Stimulated activated CD8-positive, alpha-beta memory T cell treated with anti-CD3 and anti-CD28 coated beads, Interleukin-15, amount 100 ng/mL, for 48 hours (primary cell): ENCODE results near the gene ADGRG1.

Experiments
- DNase-seq, 2 donors: peaks; one replicate each; pipeline ENCODE4 v3.0.0-alpha.2; 2020; ENCODE audit warnings: low read depth in 2 of 2

The ADGRG1 gene

DNA sequence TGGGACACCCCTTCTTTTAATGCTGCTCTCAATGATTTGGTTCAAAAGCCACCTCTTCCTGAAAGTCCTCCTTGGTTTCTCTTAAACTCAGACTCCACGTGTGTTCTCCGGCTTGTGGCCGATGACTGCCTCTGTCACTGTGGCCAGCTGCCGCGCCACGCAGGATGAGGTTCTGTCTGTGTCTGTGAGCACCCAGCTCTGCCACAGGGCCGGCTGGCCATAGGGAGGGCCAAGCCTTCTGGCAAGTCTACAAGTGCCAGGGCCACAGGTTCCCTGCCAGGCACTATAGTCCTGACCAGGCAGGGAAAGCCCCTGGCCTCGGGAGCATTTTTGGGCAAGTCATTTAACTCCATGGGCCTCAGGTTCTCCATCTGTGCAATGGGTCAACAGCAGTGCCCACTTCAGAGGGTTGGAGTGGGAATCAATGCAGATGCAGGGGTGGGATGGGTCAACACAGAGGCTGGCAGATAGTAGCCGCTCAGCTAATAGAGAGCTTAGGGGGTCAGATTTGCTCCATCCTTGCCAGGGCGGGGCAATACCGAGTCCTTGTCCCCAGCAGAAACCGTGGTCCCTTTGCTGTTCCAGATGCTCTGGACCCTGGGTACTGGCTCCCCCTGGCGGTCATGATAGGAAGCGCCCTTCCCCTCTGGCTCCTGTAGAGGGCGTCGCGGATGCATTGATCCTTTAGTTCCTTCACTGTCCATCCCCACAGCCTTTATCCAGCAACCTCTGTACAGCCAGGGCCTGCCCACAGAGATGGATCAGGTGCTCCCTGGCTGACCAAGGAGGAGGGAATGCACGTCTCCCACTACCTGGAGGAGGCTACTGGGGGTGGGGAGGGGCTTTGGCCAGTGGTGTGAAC is 20.4 kb downstream of the ADGRG1 start:
- DNase-seq, result peak; percentile 70 to 74

- no peak for DNase-seq
Measured at GRCh38 chr16:57649443-57649751, 21.0 kb downstream of the ADGRG1 start.

- no peak for DNase-seq
Measured at GRCh38 chr16:57649846-57650245, 21.4 kb downstream of the ADGRG1 start.

DNA sequence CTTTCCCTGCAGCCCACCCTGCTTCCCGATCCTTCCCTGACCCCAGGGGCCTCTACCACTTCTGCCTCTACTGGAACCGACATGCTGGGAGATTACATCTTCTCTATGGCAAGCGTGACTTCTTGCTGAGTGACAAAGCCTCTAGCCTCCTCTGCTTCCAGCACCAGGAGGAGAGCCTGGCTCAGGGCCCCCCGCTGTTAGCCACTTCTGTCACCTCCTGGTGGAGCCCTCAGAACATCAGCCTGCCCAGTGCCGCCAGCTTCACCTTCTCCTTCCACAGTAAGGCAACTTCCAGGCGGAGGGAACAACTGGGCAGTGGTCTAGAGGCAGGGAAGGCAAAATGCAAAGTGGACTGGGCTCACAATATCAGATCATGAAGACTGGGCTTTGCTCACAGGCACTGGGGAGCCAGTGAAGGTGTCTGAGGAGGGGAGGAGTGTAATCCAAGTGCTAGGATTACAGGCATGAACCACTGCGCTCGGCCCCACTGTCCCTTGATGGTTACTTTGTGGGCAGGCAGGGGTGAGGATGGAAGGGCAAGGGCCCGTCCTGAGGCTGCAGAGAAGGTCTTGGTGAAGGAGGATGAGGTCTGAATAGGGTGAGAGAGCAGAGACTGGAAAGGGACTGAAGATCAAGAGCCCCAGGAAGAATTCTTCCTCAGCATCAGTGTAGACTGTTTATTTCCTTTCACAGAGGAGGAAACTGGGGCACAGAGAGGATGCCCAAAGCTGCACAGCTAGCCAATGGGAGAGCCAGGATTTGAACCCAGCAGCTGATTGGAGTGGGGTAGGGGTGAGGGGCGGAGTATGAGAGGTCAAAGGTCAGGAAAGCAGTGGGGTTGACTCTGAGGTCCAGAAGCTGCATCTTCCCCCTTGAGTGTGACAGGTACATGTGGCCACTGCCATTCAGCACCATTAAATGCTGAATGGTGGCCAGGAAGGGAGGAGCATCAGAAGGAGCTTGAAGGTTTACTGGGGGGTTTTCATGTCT is 23.2 kb downstream of the ADGRG1 start:
- DNase-seq, result no peak

DNA sequence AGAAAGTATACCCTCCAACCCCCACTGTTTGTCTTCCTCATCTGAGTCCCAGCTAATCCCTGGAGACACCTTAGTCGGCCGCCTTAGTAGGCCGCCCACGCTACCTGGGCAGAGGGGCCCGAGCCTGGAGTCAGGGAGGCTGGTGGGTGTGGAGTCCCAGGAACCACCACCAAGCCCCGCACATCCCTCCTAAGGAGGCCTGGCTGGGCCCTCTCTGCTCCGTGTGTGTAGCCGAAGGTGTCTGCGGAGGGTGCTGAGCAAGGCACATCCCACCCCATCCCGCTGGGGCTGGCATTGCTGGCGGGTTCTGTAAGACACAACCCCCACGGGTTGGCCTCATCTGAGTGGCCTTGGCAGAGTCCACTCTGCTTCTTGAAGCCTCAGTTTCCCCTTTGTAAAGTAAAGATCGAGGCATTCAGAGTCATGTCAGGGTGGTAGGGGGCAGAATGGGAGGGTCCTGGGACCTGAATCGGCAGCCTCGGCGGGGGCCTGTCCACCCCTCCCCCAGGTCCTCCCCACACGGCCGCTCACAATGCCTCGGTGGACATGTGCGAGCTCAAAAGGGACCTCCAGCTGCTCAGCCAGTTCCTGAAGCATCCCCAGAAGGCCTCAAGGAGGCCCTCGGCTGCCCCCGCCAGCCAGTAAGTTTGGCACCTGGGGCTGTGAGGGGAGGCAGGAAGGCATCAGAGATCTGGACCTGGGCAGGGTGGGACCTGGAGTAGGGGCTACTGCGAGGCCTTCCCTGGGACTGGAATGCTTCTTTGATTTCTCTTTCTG is 24.5 kb downstream of the ADGRG1 start:
- DNase-seq, result no peak

- no peak for DNase-seq
Measured at GRCh38 chr16:57653936-57654335, 25.5 kb downstream of the ADGRG1 start.

GRCh38 chr16:57656342-57656955 is 28.0 kb downstream of the ADGRG1 start:
- no peak for DNase-seq

- DNase-seq, result no peak
Measured at GRCh38 chr16:57657228-57657627, 28.8 kb downstream of the ADGRG1 start.

DNA sequence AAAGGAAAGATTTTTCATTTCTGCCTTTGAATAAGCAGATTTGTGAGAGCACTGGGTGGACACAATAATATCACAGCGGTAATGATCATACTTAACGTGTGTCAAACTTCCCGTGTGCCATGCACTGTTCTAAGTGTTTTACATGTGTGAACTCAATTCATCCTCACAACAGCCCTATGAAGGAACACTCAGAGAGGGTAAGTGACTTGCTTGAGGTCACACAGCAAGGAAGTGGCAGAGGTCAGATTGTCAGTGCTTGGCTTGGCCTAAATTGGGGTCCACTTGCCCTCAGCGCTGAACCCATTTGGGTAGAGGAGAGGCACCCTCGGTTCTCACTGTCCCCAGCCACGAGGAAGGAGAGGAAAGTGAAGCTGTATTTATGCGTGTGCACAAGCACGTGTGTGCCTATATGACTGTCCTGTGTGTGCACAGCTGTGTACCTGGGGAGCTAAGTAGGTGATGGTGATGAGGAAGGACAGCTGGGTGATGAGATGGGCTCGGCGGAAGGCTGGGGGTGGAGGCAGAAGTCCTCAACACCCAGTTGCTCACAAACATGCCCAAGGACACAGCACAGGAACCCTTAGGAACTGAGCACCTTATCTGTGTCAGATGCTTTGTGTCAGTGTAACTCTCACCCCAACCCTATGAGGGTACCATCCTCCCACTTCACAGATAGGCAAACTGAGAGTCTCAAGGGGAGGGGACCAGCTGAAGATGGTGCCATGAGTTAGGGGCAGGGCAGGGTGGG is 29.9 kb downstream of the ADGRG1 start:
- no peak for DNase-seq

GRCh38 chr16:57658878-57659674 is 30.6 kb downstream of the ADGRG1 start:
- DNase-seq, result no peak

DNA sequence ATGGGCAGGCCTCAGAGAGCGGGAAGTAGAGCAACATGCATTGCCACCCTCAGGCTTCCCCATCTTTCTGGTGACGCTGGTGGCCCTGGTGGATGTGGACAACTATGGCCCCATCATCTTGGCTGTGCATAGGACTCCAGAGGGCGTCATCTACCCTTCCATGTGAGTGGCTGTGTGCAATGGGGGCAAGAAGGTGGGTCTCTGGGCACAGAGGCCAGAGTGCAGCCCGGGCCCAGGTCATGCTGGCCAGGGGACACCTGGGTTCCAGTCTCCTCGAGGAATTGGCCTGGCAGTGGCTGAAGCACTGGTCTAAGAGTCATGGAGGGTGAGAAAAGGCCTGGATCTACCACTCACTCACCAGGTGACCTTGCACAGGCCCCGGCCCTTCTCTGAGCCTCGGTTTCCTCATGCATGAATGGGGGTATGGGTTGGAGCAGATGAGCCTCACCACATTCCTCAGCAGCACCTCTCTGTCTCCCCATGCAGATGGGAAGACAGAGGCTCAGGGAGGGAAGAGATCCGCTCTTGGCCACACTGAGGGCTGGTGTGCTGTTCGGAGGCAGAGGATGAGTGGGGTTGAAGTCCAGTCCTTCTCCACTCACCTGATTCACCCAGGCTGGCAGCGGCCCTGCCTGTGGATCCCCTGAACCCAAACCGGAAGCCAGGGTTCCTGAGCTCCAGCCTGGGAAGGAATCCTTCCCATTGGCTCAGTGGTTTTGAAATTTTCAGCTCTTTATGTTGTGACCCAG is 32.5 kb downstream of the ADGRG1 start:
- no peak for DNase-seq

DNA sequence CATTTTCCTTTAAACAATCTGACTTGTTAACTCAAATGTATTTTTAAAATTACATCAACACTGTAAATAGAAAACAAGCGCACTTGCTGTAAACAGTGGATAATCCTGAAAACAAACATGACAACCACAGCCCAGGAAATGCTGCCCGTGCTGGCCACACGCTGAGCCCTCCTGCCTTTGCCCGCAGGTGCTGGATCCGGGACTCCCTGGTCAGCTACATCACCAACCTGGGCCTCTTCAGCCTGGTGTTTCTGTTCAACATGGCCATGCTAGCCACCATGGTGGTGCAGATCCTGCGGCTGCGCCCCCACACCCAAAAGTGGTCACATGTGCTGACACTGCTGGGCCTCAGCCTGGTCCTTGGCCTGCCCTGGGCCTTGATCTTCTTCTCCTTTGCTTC is 33.1 kb downstream of the ADGRG1 start:
- DNase-seq, result no peak

DNA sequence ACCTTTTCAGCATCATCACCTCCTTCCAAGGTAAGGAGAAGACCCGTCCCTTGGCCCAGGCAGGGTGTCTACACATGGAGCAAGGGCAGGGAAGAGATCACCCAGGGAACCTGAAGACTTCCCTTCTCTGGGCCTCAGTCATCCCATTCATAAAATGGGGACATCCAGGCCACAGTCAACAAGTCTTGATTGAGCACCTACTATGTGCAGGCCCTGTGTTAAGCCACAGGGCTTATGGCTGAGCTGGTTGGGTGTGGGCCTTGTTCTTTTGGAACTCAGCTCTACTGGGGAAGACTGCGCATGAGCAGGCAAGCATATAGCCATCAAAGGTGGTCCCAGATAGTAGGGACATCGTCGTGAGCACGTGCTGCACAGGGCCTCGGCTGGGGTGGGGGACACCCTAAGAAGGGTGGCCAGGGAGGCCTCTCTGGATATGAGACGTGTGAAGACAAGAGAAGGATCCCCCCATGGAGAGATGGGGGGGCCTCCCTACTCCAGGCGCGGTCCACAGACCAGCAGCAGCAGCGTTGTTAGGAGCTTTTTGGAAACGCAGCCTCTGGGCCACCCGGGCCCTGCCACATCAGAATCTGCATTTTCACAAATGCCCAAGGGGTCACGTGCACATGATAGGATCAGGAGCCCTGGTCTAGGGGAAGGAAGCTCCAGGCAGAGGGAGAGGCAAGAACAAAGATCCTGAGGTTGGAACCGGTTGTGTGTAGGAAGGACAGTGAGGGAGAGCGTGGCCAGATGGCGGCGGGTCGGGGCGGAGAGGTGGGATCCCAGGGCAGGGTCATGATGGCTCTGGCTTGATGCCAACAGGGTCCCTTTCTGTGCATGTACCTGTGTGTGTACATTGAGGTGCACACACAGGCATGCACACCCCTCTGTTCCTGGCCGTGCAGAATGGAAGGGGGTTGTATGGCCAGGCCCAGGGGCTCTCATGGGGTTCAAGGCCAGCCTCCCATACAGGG is 33.8 kb downstream of the ADGRG1 start:
- DNase-seq, result no peak

GRCh38 chr16:57663436-57663835 is 35.0 kb downstream of the ADGRG1 start:
- no peak for DNase-seq

DNA sequence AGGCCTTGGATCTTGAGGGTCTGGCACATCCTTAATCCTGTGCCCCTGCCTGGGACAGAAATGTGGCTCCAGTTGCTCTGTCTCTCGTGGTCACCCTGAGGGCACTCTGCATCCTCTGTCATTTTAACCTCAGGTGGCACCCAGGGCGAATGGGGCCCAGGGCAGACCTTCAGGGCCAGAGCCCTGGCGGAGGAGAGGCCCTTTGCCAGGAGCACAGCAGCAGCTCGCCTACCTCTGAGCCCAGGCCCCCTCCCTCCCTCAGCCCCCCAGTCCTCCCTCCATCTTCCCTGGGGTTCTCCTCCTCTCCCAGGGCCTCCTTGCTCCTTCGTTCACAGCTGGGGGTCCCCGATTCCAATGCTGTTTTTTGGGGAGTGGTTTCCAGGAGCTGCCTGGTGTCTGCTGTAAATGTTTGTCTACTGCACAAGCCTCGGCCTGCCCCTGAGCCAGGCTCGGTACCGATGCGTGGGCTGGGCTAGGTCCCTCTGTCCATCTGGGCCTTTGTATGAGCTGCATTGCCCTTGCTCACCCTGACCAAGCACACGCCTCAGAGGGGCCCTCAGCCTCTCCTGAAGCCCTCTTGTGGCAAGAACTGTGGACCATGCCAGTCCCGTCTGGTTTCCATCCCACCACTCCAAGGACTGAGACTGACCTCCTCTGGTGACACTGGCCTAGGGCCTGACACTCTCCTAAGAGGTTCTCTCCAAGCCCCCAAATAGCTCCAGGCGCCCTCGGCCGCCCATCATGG is 35.7 kb downstream of the ADGRG1 start:
- DNase-seq, result no peak

DNA sequence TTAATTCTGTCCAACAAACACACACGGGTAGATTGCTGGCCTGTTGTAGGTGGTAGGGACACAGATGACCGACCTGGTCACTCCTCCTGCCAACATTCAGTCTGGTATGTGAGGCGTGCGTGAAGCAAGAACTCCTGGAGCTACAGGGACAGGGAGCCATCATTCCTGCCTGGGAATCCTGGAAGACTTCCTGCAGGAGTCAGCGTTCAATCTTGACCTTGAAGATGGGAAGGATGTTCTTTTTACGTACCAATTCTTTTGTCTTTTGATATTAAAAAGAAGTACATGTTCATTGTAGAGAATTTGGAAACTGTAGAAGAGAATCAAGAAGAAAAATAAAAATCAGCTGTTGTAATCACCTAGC is 36.2 kb downstream of the ADGRG1 start:
- no peak for DNase-seq

GRCh38 chr16:57665541-57665940 is 37.1 kb downstream of the ADGRG1 start:
- DNase-seq, result no peak
